GM12864 (cell line): Measurements from ENCODE around the gene SMARCA2.
"Not testable (repeated sequence)": the region's sequence is repeated elsewhere in the genome, so short reads cannot be mapped to it uniquely, and the experiment has no call there.

Experiments used
- DNase-seq: peaks from one replicate; pipeline ENCODE4 v3.0.0-alpha.2; 2011; ENCODE audit warnings: low read depth
- H3K4me3 ChIP-seq: 2 replicates; pipeline ENCODE4 v1.5.1; 2011; ENCODE audit warnings: mild to moderate bottlenecking, low read depth, low read length, control low read depth
- TF ChIP-seq, protein P1 (sequence below): IDR thresholded peaks from 2 replicates; pipeline ENCODE4 v1.5.1; 2011; ENCODE audit warnings: low read depth, mild to moderate bottlenecking, moderate library complexity, low read length, control low read depth, inconsistent platforms; ENCODE audit errors: missing control alignments

The SMARCA2 gene

GRCh38 chr9:2144619-2145018 is 129.5 kb downstream of the SMARCA2 start:
- DNase-seq, result no peak
- TF ChIP-seq, protein P1, sequence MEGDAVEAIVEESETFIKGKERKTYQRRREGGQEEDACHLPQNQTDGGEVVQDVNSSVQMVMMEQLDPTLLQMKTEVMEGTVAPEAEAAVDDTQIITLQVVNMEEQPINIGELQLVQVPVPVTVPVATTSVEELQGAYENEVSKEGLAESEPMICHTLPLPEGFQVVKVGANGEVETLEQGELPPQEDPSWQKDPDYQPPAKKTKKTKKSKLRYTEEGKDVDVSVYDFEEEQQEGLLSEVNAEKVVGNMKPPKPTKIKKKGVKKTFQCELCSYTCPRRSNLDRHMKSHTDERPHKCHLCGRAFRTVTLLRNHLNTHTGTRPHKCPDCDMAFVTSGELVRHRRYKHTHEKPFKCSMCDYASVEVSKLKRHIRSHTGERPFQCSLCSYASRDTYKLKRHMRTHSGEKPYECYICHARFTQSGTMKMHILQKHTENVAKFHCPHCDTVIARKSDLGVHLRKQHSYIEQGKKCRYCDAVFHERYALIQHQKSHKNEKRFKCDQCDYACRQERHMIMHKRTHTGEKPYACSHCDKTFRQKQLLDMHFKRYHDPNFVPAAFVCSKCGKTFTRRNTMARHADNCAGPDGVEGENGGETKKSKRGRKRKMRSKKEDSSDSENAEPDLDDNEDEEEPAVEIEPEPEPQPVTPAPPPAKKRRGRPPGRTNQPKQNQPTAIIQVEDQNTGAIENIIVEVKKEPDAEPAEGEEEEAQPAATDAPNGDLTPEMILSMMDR, result no peak

DNA sequence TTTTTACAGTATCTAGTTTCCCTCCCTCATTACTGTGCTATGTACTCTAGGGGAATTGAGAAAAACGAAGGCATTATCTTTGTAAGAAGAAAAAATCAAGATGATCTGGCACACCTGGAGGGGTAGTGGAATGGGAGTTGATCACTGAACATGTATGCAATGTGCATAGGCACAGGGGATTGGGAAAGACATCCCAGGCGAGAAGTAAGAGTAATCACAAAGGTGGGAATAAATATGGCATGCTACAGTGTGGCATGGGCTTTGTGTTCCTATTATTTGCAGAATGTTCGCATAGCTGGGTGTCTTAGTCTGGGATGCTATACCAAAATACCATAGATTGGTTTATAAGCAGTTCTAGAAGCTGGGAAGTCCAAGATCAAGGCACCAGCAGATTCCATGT is 130.6 kb downstream of the SMARCA2 start:
- DNase-seq, result no peak
- no peak overlapping the region for H3K4me3 ChIP-seq
- TF ChIP-seq, protein P1, result no peak

More at GRCh38 chr9:2144619-2145018, 129.5 kb downstream of the SMARCA2 start:
- no peak overlapping the region for H3K4me3 ChIP-seq

DNA sequence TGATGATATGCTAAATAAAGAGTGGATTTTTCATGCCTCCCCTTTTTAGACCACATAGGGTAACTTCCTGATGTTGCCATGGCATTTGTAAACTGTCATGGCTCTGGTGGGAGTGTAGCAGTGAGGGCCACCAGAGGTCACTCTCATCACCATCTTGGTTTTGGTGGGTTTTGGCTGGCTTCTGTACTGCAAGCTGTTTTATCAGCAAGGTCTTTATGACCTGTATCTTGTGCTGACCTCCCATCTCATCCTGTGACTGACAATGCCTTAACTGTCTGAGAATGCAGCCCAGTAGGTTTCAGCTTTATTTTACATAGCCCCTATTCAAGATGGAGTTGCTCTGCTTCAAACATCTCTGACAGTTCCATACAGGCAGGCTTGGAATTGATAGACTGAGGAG is 131.6 kb downstream of the SMARCA2 start:
- TF ChIP-seq, protein P1, result peak; percentile 3
- DNase-seq, H3K4me3 ChIP-seq: not testable (repeated sequence)

DNA sequence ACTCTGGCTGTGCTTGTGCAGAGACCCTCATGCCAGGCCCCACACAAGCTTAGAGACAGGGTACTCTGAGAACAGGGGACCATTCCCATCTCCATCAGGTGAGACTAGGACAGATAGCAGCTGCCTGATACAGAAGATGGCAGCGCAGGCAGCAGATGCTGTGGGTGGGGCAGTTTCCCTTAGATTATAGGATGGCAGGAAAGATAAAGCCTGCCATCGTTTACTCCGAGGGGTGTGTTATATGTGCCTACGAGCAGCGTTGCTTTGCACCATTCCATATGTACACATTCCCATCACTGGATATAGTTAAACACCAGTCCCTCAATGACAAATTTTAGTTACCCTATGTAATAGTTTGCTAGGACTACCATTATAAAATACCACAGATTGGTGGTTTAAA is 135.2 kb downstream of the SMARCA2 start:
- TF ChIP-seq, protein P1, result no peak
- DNase-seq, result no peak
- no peak overlapping the region for H3K4me3 ChIP-seq

DNA sequence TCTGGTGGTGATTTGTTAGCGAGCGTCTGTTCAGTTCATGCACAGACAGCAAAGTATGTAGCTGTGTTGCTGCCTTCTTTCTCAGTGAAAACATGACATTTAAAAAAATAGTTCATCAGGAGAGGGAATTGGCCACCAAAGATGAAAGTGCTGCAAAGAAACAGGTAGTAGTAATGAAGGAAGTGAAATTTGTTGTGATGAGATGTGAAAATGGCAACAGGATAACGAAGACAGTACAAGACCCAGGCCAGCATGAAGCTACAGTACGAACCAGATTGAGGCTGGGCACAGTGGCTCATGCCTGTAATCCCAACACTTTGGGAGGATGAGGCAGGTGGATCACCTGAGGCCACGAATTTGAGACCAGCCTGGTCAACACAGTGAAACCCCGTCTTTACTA is 136.0 kb downstream of the SMARCA2 start:
- no peak overlapping the region for H3K4me3 ChIP-seq
- DNase-seq, result no peak
- TF ChIP-seq, protein P1, result no peak

DNA sequence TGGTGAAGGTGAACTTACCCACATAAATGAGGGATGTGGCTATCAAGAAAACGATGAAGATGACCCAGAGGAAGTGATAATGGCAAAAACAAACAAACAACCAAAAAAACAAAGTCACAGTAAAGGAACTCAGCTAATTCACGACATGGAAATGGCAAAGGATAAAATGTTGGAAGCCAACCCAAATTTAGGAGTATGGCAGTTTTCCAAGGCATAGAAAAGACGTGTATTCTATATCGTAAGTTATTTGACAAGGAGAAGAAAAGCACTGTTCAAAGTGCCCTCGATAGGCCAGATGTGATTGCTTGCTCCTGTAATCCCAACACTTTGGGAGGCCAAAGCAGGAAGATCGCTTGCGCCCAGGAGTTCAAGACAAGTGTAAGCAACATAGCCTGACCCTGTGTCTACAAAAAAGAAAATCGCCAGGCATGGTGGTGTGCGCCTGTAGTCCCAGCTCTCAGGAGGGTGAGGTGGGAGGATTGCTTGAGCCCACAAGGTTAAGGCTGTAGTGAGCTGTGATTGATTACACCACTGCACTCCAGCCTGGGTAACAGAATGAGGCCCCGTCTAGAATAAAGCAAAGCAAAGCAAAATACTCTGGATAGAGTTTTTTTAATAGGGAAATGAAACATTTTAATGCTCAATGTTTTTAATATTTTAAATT is 138.0 kb downstream of the SMARCA2 start:
- no peak overlapping the region for H3K4me3 ChIP-seq
- TF ChIP-seq, protein P1, result no peak
- no peak for DNase-seq

- no peak for DNase-seq
- TF ChIP-seq, protein P1, result no peak
Observed at GRCh38 chr9:2153630-2154217, 138.6 kb downstream of the SMARCA2 start.

More at GRCh38 chr9:2153630-2154217, 138.6 kb downstream of the SMARCA2 start:
- H3K4me3 ChIP-seq, result no peak overlapping the region
